ENCODE data around the gene ZNF638. TPM values are rescaled to one million over a fixed set of nuclear protein-coding genes. Genes with fewer than 3 reads are reported as not detected.

The ZNF638 gene
- total and polyA plus RNA-seq, 2 donors (not counting 3 experiments of a cell fraction or from before 2014, with no cell fraction given): 36.4 to 111 TPM

GRCh38 chr2:71463342-71463654 lies 131.7 kb downstream of the ZNF638 start:
- intact Hi-C loops (cut with micrococcal nuclease) (no loop called here), dilution Hi-C loops (cut with MboI; ENCODE audit: extremely low pct_ligation_motif_present, low sequenced_read_pairs) (no loop called here)
- Histone ChIP-seq H2AFZ (ENCODE audit: low read depth, low read length) (no peak overlapping the region), H4K20me1 (replicated peaks; ENCODE audit: control insufficient read depth, extremely low read depth, insufficient read depth, low read length) (no peaks in the 10 kb centered on the region), H3K9ac (replicated peaks; ENCODE audit: extremely low read depth, insufficient read depth, low read length) (no peak overlapping the region), H3K79me2 (ENCODE audit: control insufficient read depth, insufficient read depth, low read length) (peaks cover 4% of the 10 kb centered on the region), H3K36me3 (ENCODE audit: control insufficient read depth in 2 of 2, extremely low read depth in 1 of 2, insufficient read depth in 2 of 2, low read length in 2 of 2) (no peaks in the 10 kb centered on the region), H3K4me2 (ENCODE audit: insufficient read depth, low read length) (no peak overlapping the region), H3K4me1 (ENCODE audit: control insufficient read depth, extremely low read depth, insufficient read depth, low read length) (peaks cover 54% of the 10 kb centered on the region), H3K9me3 (replicated peaks; ENCODE audit: control insufficient read depth, insufficient read depth, low read length) (no peaks in the 10 kb centered on the region), H3K4me3 (replicated peaks in 1 of 3; ENCODE audit: insufficient read depth in 1 of 3, low read depth in 1 of 3, low read length in 3 of 3) (no peak overlapping the region), H3K27ac (ENCODE audit: insufficient read depth, low read depth, low read length) (no peak overlapping the region), H3K27me3 (ENCODE audit: control insufficient read depth in 2 of 2, insufficient read depth in 2 of 2, low read length in 2 of 2) (no peaks in the 10 kb centered on the region), H3K9me1 (replicated peaks; ENCODE audit: control insufficient read depth, extremely low read depth, insufficient read depth, low read length) (no peaks in the 10 kb centered on the region)
- BruUV-seq (replicated peaks): no TSS peak
- ChIA-PET CTCF (interaction anchor here (1.0 to 19.5 kb wide), 4 partner anchors 14 to 44 kb away, joined by 3 to 670 read pairs (median 11); no protein-coding TSS in a partner anchor), POLR2A (no interaction called here)
- FAIRE-seq: no peak
- DNase-seq (ENCODE audit: low read depth, low spot score): no peak
- TF ChIP-seq GATA2 (IDR thresholded peaks at IDR 0.05; ENCODE audit: insufficient read depth, insufficient read length, low read depth, low read length) (no peak), EZH2 (IDR thresholded peaks at IDR 0.05; ENCODE audit: borderline replicate concordance, low read depth, low read length, severe bottlenecking) (no peak), POLR2A (IDR thresholded peaks at IDR 0.05; ENCODE audit: low read depth, low read length) (no peak), FOS (IDR thresholded peaks at IDR 0.05; ENCODE audit: borderline replicate concordance, insufficient read depth, low read length) (no peak), JUN (IDR thresholded peaks at IDR 0.05; ENCODE audit: borderline replicate concordance, insufficient read depth, insufficient read length, low read depth) (no peak), MYC (IDR thresholded peaks at IDR 0.05; ENCODE audit: low read depth, low read length) (no peak), POLR2AphosphoS5 (IDR thresholded peaks at IDR 0.05; ENCODE audit: insufficient read depth, low read depth, low read length) (no peak)
- TF ChIP-seq, protein P1, sequence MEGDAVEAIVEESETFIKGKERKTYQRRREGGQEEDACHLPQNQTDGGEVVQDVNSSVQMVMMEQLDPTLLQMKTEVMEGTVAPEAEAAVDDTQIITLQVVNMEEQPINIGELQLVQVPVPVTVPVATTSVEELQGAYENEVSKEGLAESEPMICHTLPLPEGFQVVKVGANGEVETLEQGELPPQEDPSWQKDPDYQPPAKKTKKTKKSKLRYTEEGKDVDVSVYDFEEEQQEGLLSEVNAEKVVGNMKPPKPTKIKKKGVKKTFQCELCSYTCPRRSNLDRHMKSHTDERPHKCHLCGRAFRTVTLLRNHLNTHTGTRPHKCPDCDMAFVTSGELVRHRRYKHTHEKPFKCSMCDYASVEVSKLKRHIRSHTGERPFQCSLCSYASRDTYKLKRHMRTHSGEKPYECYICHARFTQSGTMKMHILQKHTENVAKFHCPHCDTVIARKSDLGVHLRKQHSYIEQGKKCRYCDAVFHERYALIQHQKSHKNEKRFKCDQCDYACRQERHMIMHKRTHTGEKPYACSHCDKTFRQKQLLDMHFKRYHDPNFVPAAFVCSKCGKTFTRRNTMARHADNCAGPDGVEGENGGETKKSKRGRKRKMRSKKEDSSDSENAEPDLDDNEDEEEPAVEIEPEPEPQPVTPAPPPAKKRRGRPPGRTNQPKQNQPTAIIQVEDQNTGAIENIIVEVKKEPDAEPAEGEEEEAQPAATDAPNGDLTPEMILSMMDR (IDR thresholded peaks at IDR 0.05; ENCODE audit: extremely low read depth in 1 of 2, insufficient read depth in 1 of 2, low read depth in 1 of 2, low read length in 2 of 2): no peak
- TF ChIP-seq, protein P2, sequence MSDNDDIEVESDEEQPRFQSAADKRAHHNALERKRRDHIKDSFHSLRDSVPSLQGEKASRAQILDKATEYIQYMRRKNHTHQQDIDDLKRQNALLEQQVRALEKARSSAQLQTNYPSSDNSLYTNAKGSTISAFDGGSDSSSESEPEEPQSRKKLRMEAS (IDR thresholded peaks at IDR 0.05; ENCODE audit: insufficient read depth, insufficient read length): no peak

Data from endothelial cell of umbilical vein (primary cell).